22Rv1 (cell line): ENCODE results near the gene SHMT2.
A peak's percentile ranks its signal among the peaks of the same experiment; 100 is the strongest.

ENCODE experiments used
- H3K27ac ChIP-seq: fragments of 450-650 bp; 2 replicates; pipeline ENCODE4 v1.5.1; 2017
- CTCF ChIP-seq: fragments of 450-650 bp; IDR thresholded peaks from 2 replicates; pipeline ENCODE4 v1.5.1; 2017; ENCODE audit warnings: mild to moderate bottlenecking
- ZFX ChIP-seq: fragments of 450-650 bp; IDR thresholded peaks from 2 replicates; pipeline ENCODE4 v1.6.1; 2017; ENCODE audit warnings: antibody characterized with exemption, borderline replicate concordance

SHMT2 gene

GRCh38 chr12:57273516-57273915, 44.0 kb downstream of the SHMT2 start:
- peak overlapping the region; percentile 45 for H3K27ac ChIP-seq
- TF ChIP-seq ZFX (no peak), CTCF (no peak)

GRCh38 chr12:57276233-57276632, 46.7 kb downstream of the SHMT2 start:
- H3K27ac ChIP-seq: peak overlapping the region; percentile 36

GRCh38 chr12:57276935-57277563, 47.5 kb downstream of the SHMT2 start:
- no peak for TF ChIP-seq ZFX
- TF ChIP-seq CTCF: peak; percentile 86
- peak overlapping the region; percentile 36 for H3K27ac ChIP-seq

- no peak for TF ChIP-seq ZFX
- TF ChIP-seq CTCF: no peak
- H3K27ac ChIP-seq: peak overlapping the region; percentile 19; the same call in 1 of the 2 replicates
These were observed 49.2 kb downstream of the SHMT2 start for GRCh38 chr12:57278465-57279381.

- H3K27ac ChIP-seq: peak overlapping the region; percentile 68
- no peak for TF ChIP-seq ZFX
- TF ChIP-seq CTCF: no peak
These were observed 50.9 kb downstream of the SHMT2 start for GRCh38 chr12:57280211-57281062.

- 0 out of 2 replicates have a peak overlapping the region, but pooled peaks have one; percentile 4 for H3K27ac ChIP-seq
These were observed 52.6 kb downstream of the SHMT2 start for GRCh38 chr12:57282073-57282472.
